HepG2 (cell line): ENCODE data around the gene DTYMK. TPM values are rescaled to one million over a fixed set of nuclear protein-coding genes. Genes with fewer than 3 reads are reported as not detected.
A peak's percentile ranks its signal among the peaks of the same experiment; 100 is the strongest.

Experiments used
- HOXA9 ChIP-seq: sonication (generic); formaldehyde crosslinking; IDR thresholded peaks from 2 replicates; pipeline ENCODE4 v1.8.1; 2022; ENCODE audit warnings: missing genetic modification reagents, mild to moderate bottlenecking, moderate library complexity, borderline replicate concordance
- JUN ChIP-seq: sonication (generic); formaldehyde crosslinking; IDR thresholded peaks from 2 replicates; pipeline ENCODE4 v1.4.0; 2020; ENCODE audit warnings: mild to moderate bottlenecking, missing genetic modification reagents
- KDM6A ChIP-seq: IDR thresholded peaks from 2 replicates; pipeline ENCODE4 v1.6.1; 2016; ENCODE audit warnings: low read depth
- MIER2 ChIP-seq: IDR thresholded peaks from 2 replicates; pipeline ENCODE4 v1.6.1; 2016; ENCODE audit warnings: missing biosample characterization, missing genetic modification reagents
- NAIF1 ChIP-seq: sonication (generic); formaldehyde crosslinking; IDR thresholded peaks from 2 replicates; pipeline ENCODE4 v1.5.0; 2020; ENCODE audit warnings: mild to moderate bottlenecking, missing genetic modification reagents, borderline replicate concordance
- NFATC3 ChIP-seq: sonication (generic); formaldehyde crosslinking; IDR thresholded peaks from 2 replicates; pipeline ENCODE4 v1.5.1; 2020; ENCODE audit warnings: mild to moderate bottlenecking, missing genetic modification reagents
- NR1H2 ChIP-seq: sonication (generic); formaldehyde crosslinking; IDR thresholded peaks from 2 replicates; pipeline ENCODE4 v1.8.1; 2022; ENCODE audit warnings: low read depth, missing genetic modification reagents, borderline replicate concordance
- RBM39 ChIP-seq: fragments of 200-400 bp; formaldehyde crosslinking; IDR thresholded peaks from one replicate; pipeline ENCODE4 v1.6.1; 2018; ENCODE audit warnings: antibody characterized with exemption, mild to moderate bottlenecking, low read depth, low read length; ENCODE audit not compliant: poor library complexity, severe bottlenecking
- REL ChIP-seq: sonication (generic); formaldehyde crosslinking; conservative IDR thresholded peaks from 2 replicates; pipeline ENCODE4 v1.8.0; 2022; ENCODE audit warnings: mild to moderate bottlenecking, missing genetic modification reagents, moderate library complexity
- SMAD1 ChIP-seq: sonication (generic); formaldehyde crosslinking; IDR thresholded peaks from 2 replicates; pipeline ENCODE4 v1.4.0; 2020; ENCODE audit warnings: missing genetic modification reagents, low read depth, mild to moderate bottlenecking, borderline replicate concordance
- SP140L ChIP-seq: sonication (generic); formaldehyde crosslinking; IDR thresholded peaks from 2 replicates; pipeline ENCODE4 v1.4.0; 2020; ENCODE audit warnings: missing genetic modification reagents, borderline replicate concordance
- STAG1 ChIP-seq: sonication (generic); formaldehyde crosslinking; IDR thresholded peaks from 2 replicates; pipeline ENCODE4 v1.4.0; 2020; ENCODE audit warnings: missing genetic modification reagents
- TBL1XR1 ChIP-seq: fragments of 150-350 bp; IDR thresholded peaks from 2 replicates; pipeline ENCODE4 v1.6.1; 2014; ENCODE audit warnings: borderline replicate concordance, low read length; ENCODE audit not compliant: partially characterized antibody
- ZFP1 ChIP-seq: IDR thresholded peaks from 2 replicates; pipeline ENCODE4 v1.6.1; 2016
- ZNF546 ChIP-seq: sonication (generic); formaldehyde crosslinking; conservative IDR thresholded peaks from 2 replicates; pipeline ENCODE4 v1.8.1; 2023; ENCODE audit warnings: mild to moderate bottlenecking, missing genetic modification reagents
- ZNF614 ChIP-seq: IDR thresholded peaks from 2 replicates; pipeline ENCODE4 v1.6.1; 2018; ENCODE audit warnings: missing biosample characterization, missing genetic modification reagents, inconsistent platforms, borderline replicate concordance
- ZNF747 ChIP-seq: sonication (generic); formaldehyde crosslinking; IDR thresholded peaks from 2 replicates; pipeline ENCODE4 v1.8.1; 2023; ENCODE audit warnings: missing genetic modification reagents, mild to moderate bottlenecking, borderline replicate concordance
- ZNF75D ChIP-seq: sonication (generic); formaldehyde crosslinking; IDR thresholded peaks from 2 replicates; pipeline ENCODE4 v1.8.1; 2023; ENCODE audit warnings: missing genetic modification reagents, mild to moderate bottlenecking, borderline replicate concordance
- ZNF883 ChIP-seq: sonication (generic); formaldehyde crosslinking; IDR thresholded peaks from 2 replicates; pipeline ENCODE4 v1.5.1; 2020; ENCODE audit warnings: mild to moderate bottlenecking, missing genetic modification reagents; ENCODE audit errors: not compliant biosample characterization
- ZSCAN30 ChIP-seq: sonication (generic); formaldehyde crosslinking; IDR thresholded peaks from 2 replicates; pipeline ENCODE4 v1.5.0; 2020; ENCODE audit warnings: mild to moderate bottlenecking, missing genetic modification reagents
- polyA plus RNA-seq, 8 experiments: library from polyadenylated mRNA; depleted of rRNA in 3 of 8; stranded (reverse) in 7 of 8; unstranded in 1 of 8; fragments of >200 nt; fragmentation: Illumina TruSeq in 4 of 8; extraction: Trizol in 4 of 8; gene quantifications; 2 replicates each; pipeline versions ENCODE4 v1.2.1 to v1.2.3, GENCODE V29; 2011 to 2016; ENCODE audit warnings: low read depth in 4 of 8, missing spikeins in 1 of 8, mixed read lengths in 1 of 8; ENCODE audit not compliant: insufficient read depth in 1 of 8
- total RNA-seq, 5 experiments: library from RNA; depleted of rRNA; stranded (reverse); fragments of >200 nt; fragmentation: Illumina TruSeq; extraction: Trizol; gene quantifications; 2 replicates each; pipeline ENCODE4 v1.2.3, GENCODE V29; 2016; ENCODE audit warnings: low read depth in 1 of 5
- TF ChIP-seq, protein P1 (sequence below): sonication (generic); formaldehyde crosslinking; IDR thresholded peaks from 2 replicates; pipeline ENCODE4 v1.4.0; 2020; ENCODE audit warnings: low read depth, missing genetic modification reagents
- TF ChIP-seq, protein P2 (sequence below): IDR thresholded peaks from 2 replicates; pipeline ENCODE4 v1.6.1; 2016; ENCODE audit warnings: missing compliant biosample characterization, missing genetic modification reagents, borderline replicate concordance
- TF ChIP-seq, protein P3 (sequence below): sonication (generic); formaldehyde crosslinking; IDR thresholded peaks from 2 replicates; pipeline ENCODE4 v1.9.0; 2021; ENCODE audit warnings: missing genetic modification reagents, mild to moderate bottlenecking, borderline replicate concordance

Gene DTYMK
- total and polyA plus RNA-seq, 2 of the 13 experiments (the other 11 are each of a cell fraction or from before 2014, with no cell fraction given) = 57.5 to 134 TPM

DNA sequence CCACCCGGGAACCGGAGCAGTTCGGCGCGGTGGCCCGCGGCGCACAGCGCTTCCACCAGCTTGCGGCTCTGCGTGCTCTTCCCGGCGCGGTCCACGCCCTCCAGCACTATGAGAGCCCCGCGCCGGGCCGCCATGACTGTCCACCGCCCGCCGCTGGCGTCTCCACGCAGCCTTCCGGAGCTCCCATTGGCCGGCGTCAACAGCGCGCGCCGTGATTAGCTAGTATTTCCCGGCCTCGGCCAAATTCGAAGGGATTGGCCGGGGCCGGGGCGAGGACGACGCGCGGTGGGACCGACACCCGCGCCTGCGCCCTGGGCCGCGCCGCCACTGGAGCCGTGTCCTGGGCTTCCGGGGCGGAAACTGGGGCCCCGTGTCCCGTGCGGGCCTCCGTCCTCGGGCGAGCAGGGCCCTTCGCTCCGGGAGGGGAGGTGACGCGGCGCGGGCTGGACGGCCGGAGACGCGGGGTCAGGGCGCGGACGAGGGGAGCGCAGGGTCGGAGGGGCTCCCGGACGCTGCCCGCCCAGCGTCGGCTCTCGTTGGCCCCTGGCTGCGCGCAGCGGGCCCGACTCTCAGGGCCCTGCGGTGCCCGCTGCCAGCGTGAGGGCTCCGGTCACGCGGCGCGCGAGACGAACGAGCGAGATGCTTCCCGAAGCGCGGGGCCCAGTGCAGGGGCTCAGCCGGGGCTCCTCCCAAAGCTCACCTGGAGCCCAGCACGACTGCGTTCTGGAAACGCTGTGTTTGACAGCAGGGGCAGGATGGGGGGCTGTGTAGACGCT is at the start of gene DTYMK (continued):
- TF ChIP-seq, protein P1, sequence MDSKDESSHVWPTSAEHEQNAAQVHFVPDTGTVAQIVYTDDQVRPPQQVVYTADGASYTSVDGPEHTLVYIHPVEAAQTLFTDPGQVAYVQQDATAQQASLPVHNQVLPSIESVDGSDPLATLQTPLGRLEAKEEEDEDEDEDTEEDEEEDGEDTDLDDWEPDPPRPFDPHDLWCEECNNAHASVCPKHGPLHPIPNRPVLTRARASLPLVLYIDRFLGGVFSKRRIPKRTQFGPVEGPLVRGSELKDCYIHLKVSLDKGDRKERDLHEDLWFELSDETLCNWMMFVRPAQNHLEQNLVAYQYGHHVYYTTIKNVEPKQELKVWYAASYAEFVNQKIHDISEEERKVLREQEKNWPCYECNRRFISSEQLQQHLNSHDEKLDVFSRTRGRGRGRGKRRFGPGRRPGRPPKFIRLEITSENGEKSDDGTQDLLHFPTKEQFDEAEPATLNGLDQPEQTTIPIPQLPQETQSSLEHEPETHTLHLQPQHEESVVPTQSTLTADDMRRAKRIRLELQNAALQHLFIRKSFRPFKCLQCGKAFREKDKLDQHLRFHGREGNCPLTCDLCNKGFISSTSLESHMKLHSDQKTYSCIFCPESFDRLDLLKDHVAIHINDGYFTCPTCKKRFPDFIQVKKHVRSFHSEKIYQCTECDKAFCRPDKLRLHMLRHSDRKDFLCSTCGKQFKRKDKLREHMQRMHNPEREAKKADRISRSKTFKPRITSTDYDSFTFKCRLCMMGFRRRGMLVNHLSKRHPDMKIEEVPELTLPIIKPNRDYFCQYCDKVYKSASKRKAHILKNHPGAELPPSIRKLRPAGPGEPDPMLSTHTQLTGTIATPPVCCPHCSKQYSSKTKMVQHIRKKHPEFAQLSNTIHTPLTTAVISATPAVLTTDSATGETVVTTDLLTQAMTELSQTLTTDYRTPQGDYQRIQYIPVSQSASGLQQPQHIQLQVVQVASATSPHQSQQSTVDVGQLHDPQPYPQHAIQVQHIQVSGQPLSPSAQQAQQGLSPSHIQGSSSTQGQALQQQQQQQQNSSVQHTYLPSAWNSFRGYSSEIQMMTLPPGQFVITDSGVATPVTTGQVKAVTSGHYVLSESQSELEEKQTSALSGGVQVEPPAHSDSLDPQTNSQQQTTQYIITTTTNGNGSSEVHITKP = no peak; the same call in 1 of the 2 replicates
- TF ChIP-seq RBM39 (no peak), TBL1XR1 (no peak), ZNF747 (peak; percentile 64; the same call in 1 of the 2 replicates), ZNF883 (peak; percentile 76), ZNF546 (CRISPR knock-in tag) (peak; percentile 93), NFATC3 (CRISPR knock-in tag) (no peak), NR1H2 (CRISPR knock-in tag) (0 out of 2 replicates have a peak, but pooled peaks have one; percentile 25), STAG1 (CRISPR knock-in tag) (no peak), REL (CRISPR knock-in tag) (peak; percentile 60; the same call in 1 of the 2 replicates), ZNF614 (CRISPR knock-in tag) (0 out of 2 replicates have a peak, but pooled peaks have one; percentile 15), NAIF1 (no peak), ZNF75D (CRISPR knock-in tag) (no peak), ZSCAN30 (no peak; the same call in 1 of the 2 replicates), ZFP1 (no peak), JUN (peak; percentile 19; the same call in 1 of the 2 replicates), SP140L (no peak), MIER2 (no peak), SMAD1 (CRISPR knock-in tag) (peak; percentile 93; the same call in 1 of the 2 replicates), HOXA9 (CRISPR knock-in tag) (peak; percentile 96), KDM6A (CRISPR knock-in tag) (no peak)
- TF ChIP-seq, protein P2, sequence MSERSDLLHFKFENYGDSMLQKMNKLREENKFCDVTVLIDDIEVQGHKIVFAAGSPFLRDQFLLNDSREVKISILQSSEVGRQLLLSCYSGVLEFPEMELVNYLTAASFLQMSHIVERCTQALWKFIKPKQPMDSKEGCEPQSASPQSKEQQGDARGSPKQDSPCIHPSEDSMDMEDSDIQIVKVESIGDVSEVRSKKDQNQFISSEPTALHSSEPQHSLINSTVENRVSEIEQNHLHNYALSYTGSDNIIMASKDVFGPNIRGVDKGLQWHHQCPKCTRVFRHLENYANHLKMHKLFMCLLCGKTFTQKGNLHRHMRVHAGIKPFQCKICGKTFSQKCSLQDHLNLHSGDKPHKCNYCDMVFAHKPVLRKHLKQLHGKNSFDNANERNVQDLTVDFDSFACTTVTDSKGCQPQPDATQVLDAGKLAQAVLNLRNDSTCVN (CRISPR knock-in tag) = no peak; the same call in 1 of the 2 replicates
- TF ChIP-seq, protein P3, sequence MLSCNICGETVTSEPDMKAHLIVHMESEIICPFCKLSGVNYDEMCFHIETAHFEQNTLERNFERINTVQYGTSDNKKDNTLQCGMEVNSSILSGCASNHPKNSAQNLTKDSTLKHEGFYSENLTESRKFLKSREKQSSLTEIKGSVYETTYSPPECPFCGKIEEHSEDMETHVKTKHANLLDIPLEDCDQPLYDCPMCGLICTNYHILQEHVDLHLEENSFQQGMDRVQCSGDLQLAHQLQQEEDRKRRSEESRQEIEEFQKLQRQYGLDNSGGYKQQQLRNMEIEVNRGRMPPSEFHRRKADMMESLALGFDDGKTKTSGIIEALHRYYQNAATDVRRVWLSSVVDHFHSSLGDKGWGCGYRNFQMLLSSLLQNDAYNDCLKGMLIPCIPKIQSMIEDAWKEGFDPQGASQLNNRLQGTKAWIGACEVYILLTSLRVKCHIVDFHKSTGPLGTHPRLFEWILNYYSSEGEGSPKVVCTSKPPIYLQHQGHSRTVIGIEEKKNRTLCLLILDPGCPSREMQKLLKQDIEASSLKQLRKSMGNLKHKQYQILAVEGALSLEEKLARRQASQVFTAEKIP = no peak
